ENCODE measurements around the gene B4GALT5. TPM values are rescaled to one million over a fixed set of nuclear protein-coding genes. Genes with fewer than 3 reads are reported as not detected.
"Not testable (repeated sequence)": the region's sequence is repeated elsewhere in the genome, so short reads cannot be mapped to it uniquely, and the experiment has no call there.

The B4GALT5 gene
- total RNA-seq, 4 donors from 2014 or later, result 13.5 to 59.0 (median 25.0) TPM

DNA sequence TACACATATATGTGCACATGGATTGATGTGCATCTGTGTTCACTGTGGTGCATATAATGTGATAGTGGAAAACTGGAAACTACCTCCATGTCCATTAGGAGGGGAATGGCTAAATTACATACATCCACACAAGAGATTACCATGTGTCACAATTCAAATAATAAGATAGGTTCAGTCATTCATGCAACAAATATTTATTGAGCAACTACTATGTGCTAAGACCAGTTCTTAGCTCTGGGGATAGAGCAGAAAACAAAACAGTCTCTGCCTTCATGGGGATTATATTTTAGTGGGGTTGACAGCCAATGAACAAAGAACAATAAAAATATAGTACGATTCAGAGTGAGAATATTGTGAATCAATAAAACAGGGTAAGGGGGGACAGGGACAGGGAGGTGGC is 84.1 kb downstream of the B4GALT5 start:
- H3K4me3 ChIP-seq, result no peak overlapping the region
- H3K4me1 ChIP-seq, result no peaks in the 10 kb centered on the region
- no peak for DNase-seq
- no peaks in the 10 kb centered on the region for H3K9me3 ChIP-seq
- H3K27me3 ChIP-seq, result no peaks in the 10 kb centered on the region
- no peak overlapping the region for H3K27ac ChIP-seq
- H3K36me3 ChIP-seq, result no peaks in the 10 kb centered on the region
- intact Hi-C loops (cut with DNase I; ENCODE audit: low total_unique reads), result no loop called here
- TF ChIP-seq, protein P1, sequence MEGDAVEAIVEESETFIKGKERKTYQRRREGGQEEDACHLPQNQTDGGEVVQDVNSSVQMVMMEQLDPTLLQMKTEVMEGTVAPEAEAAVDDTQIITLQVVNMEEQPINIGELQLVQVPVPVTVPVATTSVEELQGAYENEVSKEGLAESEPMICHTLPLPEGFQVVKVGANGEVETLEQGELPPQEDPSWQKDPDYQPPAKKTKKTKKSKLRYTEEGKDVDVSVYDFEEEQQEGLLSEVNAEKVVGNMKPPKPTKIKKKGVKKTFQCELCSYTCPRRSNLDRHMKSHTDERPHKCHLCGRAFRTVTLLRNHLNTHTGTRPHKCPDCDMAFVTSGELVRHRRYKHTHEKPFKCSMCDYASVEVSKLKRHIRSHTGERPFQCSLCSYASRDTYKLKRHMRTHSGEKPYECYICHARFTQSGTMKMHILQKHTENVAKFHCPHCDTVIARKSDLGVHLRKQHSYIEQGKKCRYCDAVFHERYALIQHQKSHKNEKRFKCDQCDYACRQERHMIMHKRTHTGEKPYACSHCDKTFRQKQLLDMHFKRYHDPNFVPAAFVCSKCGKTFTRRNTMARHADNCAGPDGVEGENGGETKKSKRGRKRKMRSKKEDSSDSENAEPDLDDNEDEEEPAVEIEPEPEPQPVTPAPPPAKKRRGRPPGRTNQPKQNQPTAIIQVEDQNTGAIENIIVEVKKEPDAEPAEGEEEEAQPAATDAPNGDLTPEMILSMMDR (IDR thresholded peaks at IDR 0.05), result no peak
- no peak for TF ChIP-seq POLR2A (IDR thresholded peaks at IDR 0.05)

DNA sequence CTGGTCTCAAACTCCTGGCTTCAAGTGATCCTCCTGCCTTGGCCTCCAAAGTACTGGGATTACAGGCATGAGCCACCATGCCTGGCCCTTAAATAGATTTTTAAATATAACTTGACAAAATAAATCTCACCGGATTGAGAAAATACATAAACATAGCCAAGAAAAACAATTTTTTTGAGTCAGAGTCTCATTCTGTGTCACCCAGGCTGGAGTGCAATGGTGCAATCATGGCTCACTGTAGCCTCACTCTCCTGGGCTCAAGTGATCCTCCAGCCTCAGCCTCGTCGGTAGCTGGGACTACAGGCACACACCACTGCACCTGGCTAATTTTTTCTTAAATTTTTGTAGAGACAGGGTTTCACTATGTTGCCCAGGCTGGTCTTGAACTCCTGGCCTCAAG is 85.4 kb downstream of the B4GALT5 start:
- H3K4me3 ChIP-seq; H3K36me3 ChIP-seq; H3K9me3 ChIP-seq; intact Hi-C loops (cut with DNase I; ENCODE audit: low total_unique reads); H3K27me3 ChIP-seq; H3K4me1 ChIP-seq; H3K27ac ChIP-seq; DNase-seq: not testable (repeated sequence)

DNA sequence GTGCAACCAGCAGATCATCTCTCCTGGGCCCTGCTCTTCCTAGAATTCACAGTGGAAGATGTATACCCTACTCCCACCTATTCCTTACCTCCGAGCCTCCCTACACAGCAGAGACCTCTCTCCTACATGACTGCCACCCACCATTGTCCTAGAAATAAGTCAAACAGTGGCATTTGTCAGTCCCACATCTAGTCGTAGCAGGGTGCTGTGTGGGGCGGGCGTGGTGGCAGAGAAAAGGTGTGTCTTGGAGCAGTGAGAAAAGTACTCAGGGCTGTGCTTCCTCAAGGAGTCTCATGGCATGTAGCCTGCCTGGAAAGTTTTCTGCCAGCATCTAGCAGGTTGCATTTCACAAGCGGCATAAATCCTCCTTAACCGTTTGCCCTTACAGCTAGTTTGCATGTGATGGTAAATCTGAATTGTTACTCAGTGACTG is 86.3 kb downstream of the B4GALT5 start:
- intact Hi-C loops (cut with DNase I; ENCODE audit: low total_unique reads), result no loop called here
- H3K4me1 ChIP-seq, result no peaks in the 10 kb centered on the region
- DNase-seq, result no peak

DNA sequence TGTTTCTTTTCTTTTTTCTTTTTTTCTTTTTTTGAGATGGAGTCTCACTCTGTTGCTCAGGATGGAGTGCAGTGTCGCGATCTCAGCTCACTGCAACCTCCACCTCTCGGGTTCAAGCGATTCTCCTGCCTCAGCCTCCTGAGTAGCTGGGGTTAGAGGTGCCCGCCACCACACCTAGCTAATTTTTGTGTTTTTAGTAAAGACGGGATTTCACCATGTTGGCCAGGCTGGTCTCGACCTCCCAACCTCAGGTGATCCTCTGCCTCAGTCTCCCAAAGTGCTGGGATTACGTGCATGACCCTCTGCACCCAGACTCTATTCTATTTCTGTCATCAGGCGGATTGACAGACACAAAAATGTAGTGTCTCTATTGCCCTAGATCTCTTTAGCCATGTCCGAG is 88.7 kb downstream of the B4GALT5 start:
- H3K36me3 ChIP-seq; H3K27me3 ChIP-seq; H3K4me1 ChIP-seq; H3K27ac ChIP-seq; H3K9me3 ChIP-seq; H3K4me3 ChIP-seq; intact Hi-C loops (cut with DNase I; ENCODE audit: low total_unique reads); DNase-seq: not testable (repeated sequence)

More for the DNA sequence above, 86.3 kb downstream of the B4GALT5 start:
- no peak for TF ChIP-seq POLR2A (IDR thresholded peaks at IDR 0.05)
- TF ChIP-seq, protein P1 (IDR thresholded peaks at IDR 0.05), result no peak
- H3K27me3 ChIP-seq, result no peaks in the 10 kb centered on the region
- H3K9me3 ChIP-seq, result no peaks in the 10 kb centered on the region
- no peak overlapping the region for H3K27ac ChIP-seq
- no peak overlapping the region for H3K4me3 ChIP-seq
- H3K36me3 ChIP-seq, result no peaks in the 10 kb centered on the region

DNA sequence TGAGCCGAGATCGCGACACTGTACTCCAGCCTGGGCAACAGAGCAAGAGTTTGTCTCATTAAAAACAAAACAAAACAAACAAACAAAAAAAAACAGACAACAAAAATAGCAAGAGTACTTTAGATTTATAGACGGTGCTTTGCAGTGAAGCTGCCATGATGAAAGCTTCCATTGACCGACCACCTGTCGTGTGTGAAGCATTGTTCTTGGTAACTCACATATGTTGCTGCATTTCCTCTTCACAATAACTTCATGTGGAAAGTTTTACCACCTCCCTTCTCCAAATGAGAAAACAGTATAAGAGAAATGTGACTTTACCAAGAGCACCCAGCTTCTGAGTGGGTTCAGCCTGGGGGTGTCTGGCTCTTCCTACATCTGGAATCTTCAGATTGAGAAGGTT is 89.4 kb downstream of the B4GALT5 start:
- H3K27ac ChIP-seq, result no peak overlapping the region
- H3K27me3 ChIP-seq, result no peaks in the 10 kb centered on the region
- no peaks in the 10 kb centered on the region for H3K4me1 ChIP-seq
- TF ChIP-seq, protein P1 (IDR thresholded peaks at IDR 0.05), result no peak
- TF ChIP-seq POLR2A (IDR thresholded peaks at IDR 0.05), result no peak
- intact Hi-C loops (cut with DNase I; ENCODE audit: low total_unique reads), result no loop called here
- DNase-seq, result no peak
- no peaks in the 10 kb centered on the region for H3K36me3 ChIP-seq
- no peaks in the 10 kb centered on the region for H3K9me3 ChIP-seq
- no peak overlapping the region for H3K4me3 ChIP-seq

DNA sequence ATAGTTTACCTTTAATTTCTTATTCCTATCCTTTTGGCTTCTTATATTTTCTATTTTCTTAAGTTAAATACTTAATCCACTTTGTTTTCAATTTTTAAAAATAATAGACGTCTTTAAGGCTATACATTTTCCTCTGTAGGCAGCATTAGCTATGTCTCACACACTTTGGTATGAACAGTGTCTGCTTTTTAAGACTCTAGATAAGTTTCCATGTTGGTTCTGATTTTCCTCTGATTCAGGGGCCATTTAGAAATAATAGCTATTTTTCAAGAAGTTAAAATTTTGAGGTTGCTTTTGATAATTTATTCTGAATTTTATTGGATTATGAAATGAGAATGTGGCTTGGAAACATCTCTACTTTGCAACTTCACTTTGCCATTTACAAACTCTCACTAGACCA is 91.4 kb downstream of the B4GALT5 start:
- no peak overlapping the region for H3K27ac ChIP-seq
- intact Hi-C loops (cut with DNase I; ENCODE audit: low total_unique reads), result no loop called here
- TF ChIP-seq POLR2A (IDR thresholded peaks at IDR 0.05), result no peak
- TF ChIP-seq, protein P1 (IDR thresholded peaks at IDR 0.05), result no peak
- no peaks in the 10 kb centered on the region for H3K27me3 ChIP-seq
- DNase-seq, result no peak
- H3K36me3 ChIP-seq, result no peaks in the 10 kb centered on the region
- no peaks in the 10 kb centered on the region for H3K4me1 ChIP-seq
- no peak overlapping the region for H3K4me3 ChIP-seq
- H3K9me3 ChIP-seq, result no peaks in the 10 kb centered on the region
